ENCODE results near the gene ST14. TPM values are rescaled to one million over a fixed set of nuclear protein-coding genes. Genes with fewer than 3 reads are reported as not detected.

Gene ST14
- total RNA-seq, 1 donor, result under 0.01 TPM

- Histone ChIP-seq H3K36me3 (ENCODE audit: insufficient read depth, low read length) (peaks cover 70% of the 10 kb centered on the region), H3K79me2 (ENCODE audit: insufficient read depth, low read length) (no peaks in the 10 kb centered on the region), H3K4me1 (ENCODE audit: insufficient read depth, low read length) (no peaks in the 10 kb centered on the region), H2AFZ (ENCODE audit: low read length) (no peak overlapping the region), H3K27me3 (ENCODE audit: insufficient read depth, low read length) (no peaks in the 10 kb centered on the region), H3K27ac (ENCODE audit: low read depth, low read length) (no peak overlapping the region), H4K20me1 (ENCODE audit: insufficient read depth, low read length) (peaks cover 5% of the 10 kb centered on the region), H3K9me3 (ENCODE audit: low read depth, low read length) (no peaks in the 10 kb centered on the region), H3K4me2 (ENCODE audit: insufficient read depth, low read length) (no peak overlapping the region), H3K4me3 (ENCODE audit: insufficient read depth, low read length) (no peak overlapping the region)
- DNase-seq (ENCODE audit: insufficient read length, low spot score, missing footprints), result no peak
- TF ChIP-seq, protein P1, sequence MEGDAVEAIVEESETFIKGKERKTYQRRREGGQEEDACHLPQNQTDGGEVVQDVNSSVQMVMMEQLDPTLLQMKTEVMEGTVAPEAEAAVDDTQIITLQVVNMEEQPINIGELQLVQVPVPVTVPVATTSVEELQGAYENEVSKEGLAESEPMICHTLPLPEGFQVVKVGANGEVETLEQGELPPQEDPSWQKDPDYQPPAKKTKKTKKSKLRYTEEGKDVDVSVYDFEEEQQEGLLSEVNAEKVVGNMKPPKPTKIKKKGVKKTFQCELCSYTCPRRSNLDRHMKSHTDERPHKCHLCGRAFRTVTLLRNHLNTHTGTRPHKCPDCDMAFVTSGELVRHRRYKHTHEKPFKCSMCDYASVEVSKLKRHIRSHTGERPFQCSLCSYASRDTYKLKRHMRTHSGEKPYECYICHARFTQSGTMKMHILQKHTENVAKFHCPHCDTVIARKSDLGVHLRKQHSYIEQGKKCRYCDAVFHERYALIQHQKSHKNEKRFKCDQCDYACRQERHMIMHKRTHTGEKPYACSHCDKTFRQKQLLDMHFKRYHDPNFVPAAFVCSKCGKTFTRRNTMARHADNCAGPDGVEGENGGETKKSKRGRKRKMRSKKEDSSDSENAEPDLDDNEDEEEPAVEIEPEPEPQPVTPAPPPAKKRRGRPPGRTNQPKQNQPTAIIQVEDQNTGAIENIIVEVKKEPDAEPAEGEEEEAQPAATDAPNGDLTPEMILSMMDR (IDR thresholded peaks at IDR 0.05; ENCODE audit: extremely low read depth, low read depth, low read length), result no peak
Measured at GRCh38 chr11:130133716-130134115, 25.9 kb upstream of the ST14 start.

GRCh38 chr11:130136107-130136506, 23.5 kb upstream of the ST14 start:
- peaks cover 5% of the 10 kb centered on the region for H4K20me1 ChIP-seq (ENCODE audit: insufficient read depth, low read length)
- H3K4me3 ChIP-seq (ENCODE audit: insufficient read depth, low read length), result no peak overlapping the region
- peaks cover 2% of the 10 kb centered on the region for H3K79me2 ChIP-seq (ENCODE audit: insufficient read depth, low read length)
- no peaks in the 10 kb centered on the region for H3K4me1 ChIP-seq (ENCODE audit: insufficient read depth, low read length)
- H3K36me3 ChIP-seq (ENCODE audit: insufficient read depth, low read length), result peaks cover 57% of the 10 kb centered on the region
- no peak for DNase-seq (ENCODE audit: insufficient read length, low spot score, missing footprints)
- no peak overlapping the region for H3K27ac ChIP-seq (ENCODE audit: low read depth, low read length)
- H2AFZ ChIP-seq (ENCODE audit: low read length), result no peak overlapping the region
- H3K4me2 ChIP-seq (ENCODE audit: insufficient read depth, low read length), result no peak overlapping the region
- no peaks in the 10 kb centered on the region for H3K27me3 ChIP-seq (ENCODE audit: insufficient read depth, low read length)
- no peaks in the 10 kb centered on the region for H3K9me3 ChIP-seq (ENCODE audit: low read depth, low read length)
- TF ChIP-seq, protein P1 (IDR thresholded peaks at IDR 0.05; ENCODE audit: extremely low read depth, low read depth, low read length), result no peak

GRCh38 chr11:130137999-130138398, 21.6 kb upstream of the ST14 start:
- H4K20me1 ChIP-seq (ENCODE audit: insufficient read depth, low read length), result peaks cover 9% of the 10 kb centered on the region
- no peak overlapping the region for H3K27ac ChIP-seq (ENCODE audit: low read depth, low read length)
- no peak for DNase-seq (ENCODE audit: insufficient read length, low spot score, missing footprints)
- H2AFZ ChIP-seq (ENCODE audit: low read length), result no peak overlapping the region
- no peaks in the 10 kb centered on the region for H3K27me3 ChIP-seq (ENCODE audit: insufficient read depth, low read length)
- TF ChIP-seq, protein P1 (IDR thresholded peaks at IDR 0.05; ENCODE audit: extremely low read depth, low read depth, low read length), result no peak
- H3K79me2 ChIP-seq (ENCODE audit: insufficient read depth, low read length), result peaks cover 2% of the 10 kb centered on the region
- no peaks in the 10 kb centered on the region for H3K4me1 ChIP-seq (ENCODE audit: insufficient read depth, low read length)
- no peak overlapping the region for H3K4me3 ChIP-seq (ENCODE audit: insufficient read depth, low read length)
- H3K9me3 ChIP-seq (ENCODE audit: low read depth, low read length), result no peaks in the 10 kb centered on the region
- peaks cover 61% of the 10 kb centered on the region for H3K36me3 ChIP-seq (ENCODE audit: insufficient read depth, low read length)
- H3K4me2 ChIP-seq (ENCODE audit: insufficient read depth, low read length), result no peak overlapping the region

GRCh38 chr11:130139401-130139800, 20.2 kb upstream of the ST14 start:
- Histone ChIP-seq H3K27ac (ENCODE audit: low read depth, low read length) (no peak overlapping the region), H3K9me3 (ENCODE audit: low read depth, low read length) (no peaks in the 10 kb centered on the region), H3K4me3 (ENCODE audit: insufficient read depth, low read length) (no peak overlapping the region), H3K4me1 (ENCODE audit: insufficient read depth, low read length) (no peaks in the 10 kb centered on the region), H2AFZ (ENCODE audit: low read length) (no peak overlapping the region), H3K27me3 (ENCODE audit: insufficient read depth, low read length) (no peaks in the 10 kb centered on the region), H3K36me3 (ENCODE audit: insufficient read depth, low read length) (peaks cover 60% of the 10 kb centered on the region), H3K4me2 (ENCODE audit: insufficient read depth, low read length) (no peak overlapping the region), H3K79me2 (ENCODE audit: insufficient read depth, low read length) (peaks cover 2% of the 10 kb centered on the region), H4K20me1 (ENCODE audit: insufficient read depth, low read length) (peaks cover 5% of the 10 kb centered on the region)
- TF ChIP-seq, protein P1 (IDR thresholded peaks at IDR 0.05; ENCODE audit: extremely low read depth, low read depth, low read length), result no peak
- no peak for DNase-seq (ENCODE audit: insufficient read length, low spot score, missing footprints)
